Measurements from ENCODE around the gene MEX3A.
"Not testable (repeated sequence)": the region's sequence is repeated elsewhere in the genome, so short reads cannot be mapped to it uniquely, and the experiment has no call there.

Gene MEX3A

DNA sequence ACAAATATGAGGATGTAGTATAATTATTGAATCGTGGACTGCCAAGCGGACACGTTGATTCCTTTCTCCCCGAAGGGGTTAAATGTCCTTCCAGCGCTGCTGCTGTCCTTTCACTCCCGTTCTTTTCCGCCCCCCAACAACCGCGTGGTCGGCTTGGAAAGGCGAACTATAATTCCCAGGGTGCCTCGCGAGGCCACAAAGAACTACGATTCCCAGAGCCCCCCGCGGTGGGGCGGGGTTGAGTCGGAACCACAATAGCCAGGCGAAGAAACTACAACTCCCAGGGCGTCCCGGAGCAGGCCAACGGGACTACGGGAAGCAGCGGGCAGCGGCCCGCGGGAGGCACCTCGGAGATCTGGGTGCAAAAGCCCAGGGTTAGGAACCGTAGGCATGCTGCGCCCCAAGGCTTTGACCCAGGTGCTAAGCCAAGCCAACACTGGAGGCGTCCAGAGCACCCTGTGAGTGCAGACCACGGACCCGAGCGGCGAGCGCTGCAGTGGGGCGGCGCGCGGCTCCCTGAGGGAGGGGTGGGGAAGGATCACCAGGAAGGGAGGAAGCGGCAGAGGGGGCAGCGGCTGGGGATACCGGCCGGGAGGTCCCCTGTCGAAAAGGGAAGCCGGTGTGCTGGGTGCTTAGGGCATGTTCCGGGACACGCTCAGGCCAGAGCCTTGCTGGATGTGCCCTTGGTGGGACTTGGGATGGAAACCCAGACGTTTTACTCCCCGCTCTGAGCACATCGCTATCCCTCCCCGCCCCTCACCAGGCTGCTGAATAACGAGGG is 27.6 kb downstream of the MEX3A start, which contains the start of gene LAMTOR2:
LAMTOR2 (plus strand) TSS at position 283 of the 781 bp plus-strand sequence; CDS start at position 391, 108 bp downstream.
- peak; percentile 88 for DNase-seq (ENCODE audit: low read depth)

DNA sequence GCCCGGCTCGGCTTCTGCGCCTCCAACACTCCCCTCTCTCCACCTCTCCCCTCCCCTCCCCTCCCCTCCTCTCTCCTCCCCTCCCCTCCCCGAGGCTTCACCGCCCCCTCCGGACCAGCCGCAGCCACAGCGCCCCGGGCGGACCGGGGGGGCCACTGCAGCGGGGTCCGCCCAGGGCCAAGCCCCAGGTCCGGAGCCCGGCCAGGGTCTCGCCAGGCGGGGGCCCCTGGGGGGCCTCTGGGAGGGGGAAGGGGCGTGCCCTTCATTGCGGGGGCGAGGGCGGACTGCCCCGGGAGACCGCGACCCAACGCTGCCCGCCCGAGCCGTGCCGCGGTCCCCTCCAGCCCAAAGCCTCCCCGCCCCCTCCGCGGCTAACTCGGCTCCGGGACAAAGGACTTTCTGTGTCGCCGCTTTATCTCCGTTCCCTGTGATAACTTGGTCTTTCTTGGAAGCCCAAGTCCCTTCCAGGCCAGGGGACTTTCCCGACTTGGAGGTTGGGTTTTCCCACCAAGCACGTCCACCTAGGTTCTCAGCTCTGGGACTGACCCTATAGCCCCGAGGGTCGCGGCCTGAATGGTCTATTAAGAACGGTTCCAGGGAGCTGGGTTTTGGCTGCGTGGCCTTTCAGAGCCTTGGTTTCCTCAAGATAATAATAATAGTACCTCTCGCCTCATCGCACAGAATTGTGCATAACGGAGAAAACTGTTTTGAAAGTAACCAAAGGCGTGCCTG is 28.3 kb downstream of the MEX3A start, which contains the start of gene UBQLN4:
UBQLN4 (minus strand) TSS at position 31 of the 732 bp plus-strand sequence. CDS start 97 bp downstream, outside the sequence.
- DNase-seq (ENCODE audit: low read depth), result no peak

DNA sequence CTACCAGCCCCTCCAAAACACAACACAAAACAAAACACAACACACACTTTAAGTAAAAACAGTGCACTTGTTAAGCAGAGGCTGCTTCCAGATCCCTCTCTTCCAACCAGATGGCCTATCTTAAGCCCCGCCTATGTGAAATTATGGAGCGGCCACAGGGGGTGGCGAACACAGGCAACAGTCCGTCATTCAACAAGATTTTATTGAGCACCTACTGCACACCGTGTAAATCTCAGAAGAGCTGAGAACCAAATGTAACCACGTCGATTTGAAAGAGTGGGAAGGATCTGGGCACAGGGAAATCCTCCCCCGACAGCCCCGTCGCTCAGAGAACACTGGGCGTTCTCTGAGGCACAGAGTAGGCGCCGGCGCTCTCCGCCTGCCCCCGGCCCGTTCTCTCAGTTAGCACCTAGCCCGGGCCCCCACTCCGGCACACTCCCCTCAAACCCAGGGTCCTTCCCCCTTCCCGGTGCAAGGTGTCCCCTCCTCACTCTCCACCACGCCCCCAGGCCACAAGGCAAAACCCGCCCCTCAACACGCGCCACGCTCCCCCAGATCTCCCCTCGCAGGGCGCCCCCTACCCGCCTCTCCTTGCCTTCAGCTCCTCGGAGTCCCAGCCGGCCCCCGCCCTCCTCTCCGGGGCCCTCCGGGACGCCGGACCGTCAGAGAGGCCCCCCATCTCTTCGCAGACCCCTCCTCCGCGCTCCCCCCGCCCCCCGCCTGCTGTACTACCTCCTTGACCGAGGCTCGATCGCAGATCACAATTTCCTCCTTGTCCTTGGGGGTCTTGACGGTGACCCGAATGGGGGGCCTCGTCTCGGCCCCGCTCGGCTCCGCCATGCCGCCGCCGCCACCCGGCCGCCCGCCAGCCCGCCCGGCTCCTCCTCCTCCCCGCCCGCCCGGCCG is 29.1 kb downstream of the MEX3A start:
- DNase-seq (ENCODE audit: low read depth), result peak; percentile 30

DNA sequence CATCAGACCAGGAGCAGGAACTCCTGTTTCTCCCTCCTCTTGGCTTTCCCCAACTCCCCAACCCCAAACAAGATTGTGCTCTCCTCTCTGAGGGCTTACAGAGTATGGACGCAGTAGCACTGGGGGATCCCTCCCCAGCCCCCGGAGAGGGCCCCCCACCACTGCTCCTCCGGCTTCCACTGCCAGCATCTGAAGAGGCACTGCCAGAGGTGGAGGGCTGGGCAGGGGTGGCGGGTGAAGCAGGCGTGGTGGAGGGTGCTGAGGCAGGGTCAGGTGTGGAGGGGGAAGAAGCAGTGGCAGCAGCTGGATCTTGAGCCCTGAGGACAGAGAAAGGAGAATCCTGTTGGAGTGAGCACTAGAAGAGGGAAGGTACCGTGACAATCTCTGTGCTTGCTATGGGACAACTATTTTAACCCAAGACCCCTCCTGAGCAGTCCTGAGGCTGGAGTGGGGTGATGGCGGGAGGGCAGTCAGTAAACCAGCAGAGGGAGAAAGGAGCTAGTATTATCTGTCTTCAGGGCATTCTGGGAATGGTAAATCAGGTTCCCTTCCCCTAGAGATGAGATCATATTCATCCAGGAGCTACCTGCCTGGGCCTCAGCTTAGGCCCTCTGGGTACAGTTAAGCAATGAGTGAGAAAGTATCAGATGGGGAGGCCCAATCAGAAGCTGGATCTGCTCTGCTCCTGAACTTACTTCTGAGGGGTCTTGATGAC is 31.1 kb downstream of the MEX3A start:
- no peak for DNase-seq (ENCODE audit: low read depth)

DNA sequence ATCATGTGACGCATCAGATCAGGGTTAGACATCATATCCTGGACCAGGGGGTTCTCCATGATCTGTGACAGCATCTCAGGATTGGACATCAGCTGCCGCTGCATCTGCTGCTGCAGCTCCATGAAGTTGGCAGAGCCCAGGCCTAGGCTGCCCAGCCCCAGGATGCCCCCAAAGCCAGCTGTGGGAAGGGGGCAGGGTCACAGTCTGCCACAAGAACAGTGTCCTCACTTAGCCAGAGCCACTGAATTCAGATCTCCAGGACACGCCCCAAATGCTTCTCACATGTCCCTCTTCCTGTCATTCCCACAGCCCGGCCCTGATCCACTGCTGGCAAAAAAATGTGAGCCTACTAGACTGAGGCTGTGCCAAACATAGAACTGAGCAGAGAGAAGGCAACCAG is 31.9 kb downstream of the MEX3A start:
- DNase-seq (ENCODE audit: low read depth), result no peak

DNA sequence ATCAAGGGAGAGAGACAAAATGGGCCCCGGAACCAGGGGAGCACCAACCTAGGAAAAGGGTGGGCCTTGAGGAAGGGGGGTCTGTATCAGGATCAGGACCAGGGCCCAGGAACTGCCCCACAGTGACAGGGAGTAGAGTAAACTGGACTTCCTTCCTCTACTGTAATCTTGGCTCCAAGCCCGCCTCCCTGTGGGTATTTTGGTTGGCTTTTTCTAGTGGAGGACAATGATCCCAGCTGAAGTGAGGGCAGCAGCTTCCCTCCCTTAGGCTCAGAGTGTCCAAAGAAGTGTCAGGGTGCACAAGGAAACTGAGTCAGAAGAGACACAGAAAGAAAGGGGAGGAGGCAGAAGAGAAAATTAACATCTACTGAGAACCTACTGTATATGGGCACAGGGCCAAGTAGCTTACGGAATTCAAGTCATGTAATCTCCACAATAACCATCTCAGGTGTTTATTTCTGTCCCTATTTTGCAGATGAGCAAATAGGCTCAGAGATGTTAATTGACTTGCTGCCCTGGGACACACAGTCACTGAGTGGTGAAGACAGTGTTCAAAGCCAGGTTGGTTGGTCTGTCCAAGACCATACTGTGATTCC is 33.5 kb downstream of the MEX3A start:
- no peak for DNase-seq (ENCODE audit: low read depth)

DNA sequence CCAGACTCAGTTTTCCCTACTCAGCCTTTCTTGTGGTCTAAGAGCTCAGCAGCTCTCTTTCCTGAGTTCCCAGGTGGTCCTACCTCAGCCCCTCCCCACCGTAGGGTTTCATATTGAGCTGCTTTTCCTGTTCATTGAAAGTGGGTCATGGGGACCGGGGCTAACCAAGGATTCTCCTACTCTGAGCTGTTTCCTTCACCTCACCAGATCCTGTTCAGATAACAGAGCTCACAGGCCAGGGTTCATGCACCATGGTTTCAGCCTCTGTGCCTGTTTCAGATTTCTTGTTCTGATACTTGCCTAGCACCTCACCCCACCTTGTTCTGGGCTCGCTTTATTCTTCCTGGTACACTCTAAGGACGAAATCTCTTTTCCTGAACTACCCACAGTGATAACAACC is 37.2 kb downstream of the MEX3A start:
- no peak for DNase-seq (ENCODE audit: low read depth)

DNA sequence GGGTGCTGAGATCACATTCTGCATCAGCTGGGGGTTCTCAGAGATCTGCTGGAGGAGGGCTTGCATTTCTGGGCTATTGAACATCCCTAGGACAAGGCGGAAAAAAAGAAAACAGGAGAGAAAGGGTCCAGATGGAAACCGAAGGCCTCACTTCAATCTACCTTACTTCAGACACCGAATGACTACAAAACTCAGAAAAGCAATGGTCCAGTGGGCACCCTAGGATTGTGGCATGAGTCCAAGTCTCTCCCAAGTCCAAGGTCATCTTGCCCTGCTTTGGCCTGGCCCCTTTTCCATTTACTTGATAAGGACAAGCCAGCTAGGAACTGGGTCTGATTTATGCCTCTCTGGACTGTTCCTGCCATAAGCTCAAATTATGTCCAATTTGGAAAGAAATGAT is 39.4 kb downstream of the MEX3A start:
- no peak for DNase-seq (ENCODE audit: low read depth)

DNA sequence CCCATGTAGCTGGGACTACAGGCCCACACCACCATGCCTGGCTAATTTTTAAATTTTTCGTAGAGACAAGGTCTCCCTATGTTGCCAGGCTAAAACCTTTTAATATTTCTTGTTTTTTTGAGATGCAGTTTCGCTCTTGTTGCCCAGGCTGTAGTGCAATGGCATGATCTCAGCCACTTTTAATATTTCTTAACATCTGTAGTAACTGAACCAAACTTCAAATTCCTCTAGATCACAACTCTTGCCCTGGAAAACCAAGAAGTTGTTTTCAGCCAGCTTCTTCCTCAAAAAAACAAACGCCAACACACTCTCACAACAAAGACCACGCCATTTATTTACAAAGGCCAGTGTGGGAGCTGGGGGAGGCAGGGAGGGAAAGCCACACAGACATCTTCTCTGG is 47.3 kb downstream of the MEX3A start:
- DNase-seq (ENCODE audit: low read depth), result not testable (repeated sequence)

DNA sequence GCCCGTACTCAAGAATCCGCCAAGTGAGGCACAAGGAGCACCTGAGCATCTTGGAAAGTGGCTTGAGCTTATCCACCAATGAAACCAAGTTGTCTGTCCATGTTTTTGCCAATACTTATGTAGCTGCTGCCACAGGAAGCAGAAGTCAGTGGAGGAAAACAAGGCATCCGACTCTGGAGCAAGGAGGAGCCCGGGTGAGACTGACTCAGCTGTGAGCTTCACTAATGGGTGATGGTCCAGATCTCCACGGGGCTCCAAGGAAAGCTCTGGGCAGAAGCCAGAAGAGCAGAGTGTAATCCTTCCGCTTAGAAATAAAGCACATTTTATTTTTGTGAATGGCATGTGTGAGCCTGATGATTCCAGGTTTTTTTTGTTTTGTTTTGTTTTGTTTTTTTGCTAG is 49.3 kb downstream of the MEX3A start:
- DNase-seq (ENCODE audit: low read depth), result no peak

DNA sequence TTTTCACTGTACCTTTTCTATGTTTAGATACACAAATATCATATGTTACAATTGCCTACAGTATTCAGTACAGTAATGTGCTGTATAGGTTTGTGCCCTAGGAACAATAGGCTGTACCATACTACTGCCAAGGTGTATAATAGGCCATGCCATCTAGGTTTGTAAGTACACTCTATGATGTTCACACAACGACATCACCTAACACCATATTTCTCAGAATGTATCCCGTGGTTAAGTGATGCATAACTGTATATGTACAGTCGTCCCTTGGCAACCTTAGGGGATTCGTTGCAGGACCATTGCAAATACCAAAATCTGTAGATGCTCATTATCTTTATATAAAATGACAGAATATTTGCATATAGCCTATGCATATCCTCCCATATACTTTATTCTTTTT is 55.7 kb downstream of the MEX3A start:
- no peak for DNase-seq (ENCODE audit: low read depth)

DNA sequence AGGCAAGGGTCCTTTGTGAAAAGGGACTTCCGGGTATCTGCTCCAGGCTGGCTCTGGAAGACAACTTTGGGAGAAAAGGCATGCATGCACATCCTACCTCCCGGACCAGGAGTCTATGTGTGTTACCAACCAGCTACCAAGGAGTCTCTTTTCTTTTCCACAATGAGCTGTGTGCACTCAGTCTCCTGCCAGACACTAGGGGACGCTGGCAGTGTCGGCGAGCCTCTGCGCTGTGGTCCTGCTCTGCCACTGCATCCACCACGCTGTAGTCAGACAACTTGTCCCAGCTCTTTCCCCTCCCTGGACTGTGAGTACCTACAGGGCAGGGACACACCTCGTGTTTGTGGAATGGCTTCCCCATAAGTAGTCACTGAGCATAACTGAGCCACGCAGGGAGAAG is 56.4 kb downstream of the MEX3A start:
- no peak for DNase-seq (ENCODE audit: low read depth)

DNA sequence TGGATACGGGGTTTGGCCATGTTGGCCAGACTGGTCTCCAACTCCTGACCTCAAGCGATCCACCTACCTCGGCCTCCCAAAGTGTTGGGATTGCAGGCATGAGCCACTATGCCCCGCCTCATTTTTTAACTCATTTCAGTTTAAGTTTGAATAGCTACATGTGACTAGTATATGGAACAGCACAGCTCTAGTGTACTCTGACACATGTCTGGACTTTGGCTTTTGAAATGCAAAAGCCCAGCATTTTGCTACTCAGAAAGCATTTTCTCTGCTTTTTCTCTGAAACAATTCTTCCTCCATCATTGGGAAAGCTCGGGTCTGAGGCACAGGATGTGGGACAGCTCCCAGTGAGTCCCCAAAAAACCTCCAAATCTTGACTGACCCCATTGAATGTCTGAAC is 57.5 kb downstream of the MEX3A start:
- DNase-seq (ENCODE audit: low read depth), result no peak
